ENCODE data around the gene ZNF619. TPM values are rescaled to one million over a fixed set of nuclear protein-coding genes. Genes with fewer than 3 reads are reported as not detected.

ZNF619 gene
- total and polyA plus RNA-seq, 2 donors (not counting 1 experiment from before 2014, with no cell fraction given) = 4.2 to 9.6 TPM

GRCh38 chr3:40445062-40445461 is 31.9 kb upstream of the ZNF619 start:
- no peak for DNase-seq (ENCODE audit: low read depth in 2 of 2)
- no peaks in the 10 kb centered on the region for H3K27me3 ChIP-seq (ENCODE audit: control insufficient read depth, insufficient read depth, low read length)
- H3K4me1 ChIP-seq (ENCODE audit: control insufficient read depth, extremely low read depth, insufficient read depth, low read length) = no peaks in the 10 kb centered on the region
- no peaks in the 10 kb centered on the region for H3K79me2 ChIP-seq (ENCODE audit: control insufficient read depth, insufficient read depth, low read length)
- H4K20me1 ChIP-seq (ENCODE audit: control insufficient read depth, extremely low read depth, insufficient read depth, low read length) = no peaks in the 10 kb centered on the region
- no peak overlapping the region for H3K27ac ChIP-seq (ENCODE audit: insufficient read depth, low read length)
- H3K4me2 ChIP-seq (ENCODE audit: extremely low read depth, insufficient read depth, low read length) = no peak overlapping the region
- no peak overlapping the region for H2AFZ ChIP-seq (ENCODE audit: low read length)
- no peak overlapping the region for H3K4me3 ChIP-seq (replicated peaks in 1 of 4; ENCODE audit: control extremely low read depth in 1 of 4, insufficient read depth in 1 of 4, low read depth in 3 of 4, low read length in 4 of 4)
- TF ChIP-seq CTCF (conservative IDR thresholded peaks at IDR 0.05 in 1 of 2, IDR thresholded peaks at IDR 0.05 in 1 of 2; ENCODE audit: low read depth in 1 of 2, low read length in 2 of 2) (no peak), EZH2 (IDR thresholded peaks at IDR 0.05; ENCODE audit: low read length, missing control alignments) (no peak)
- no peaks in the 10 kb centered on the region for H3K9me3 ChIP-seq (ENCODE audit: control insufficient read depth, insufficient read depth, low read depth, low read length)
- H3K9ac ChIP-seq (ENCODE audit: insufficient read depth, low read length) = no peak overlapping the region
- H3K36me3 ChIP-seq (ENCODE audit: control insufficient read depth, insufficient read depth, low read length) = no peaks in the 10 kb centered on the region

GRCh38 chr3:40445880-40446279 is 31.0 kb upstream of the ZNF619 start:
- Histone ChIP-seq H3K79me2 (ENCODE audit: control insufficient read depth, insufficient read depth, low read length) (no peaks in the 10 kb centered on the region), H4K20me1 (ENCODE audit: control insufficient read depth, extremely low read depth, insufficient read depth, low read length) (no peaks in the 10 kb centered on the region), H3K4me1 (ENCODE audit: control insufficient read depth, extremely low read depth, insufficient read depth, low read length) (no peaks in the 10 kb centered on the region), H3K27me3 (ENCODE audit: control insufficient read depth, insufficient read depth, low read length) (no peaks in the 10 kb centered on the region), H3K4me2 (ENCODE audit: extremely low read depth, insufficient read depth, low read length) (no peak overlapping the region), H3K9me3 (ENCODE audit: control insufficient read depth, insufficient read depth, low read depth, low read length) (no peaks in the 10 kb centered on the region), H3K36me3 (ENCODE audit: control insufficient read depth, insufficient read depth, low read length) (no peaks in the 10 kb centered on the region), H2AFZ (ENCODE audit: low read length) (no peak overlapping the region), H3K27ac (ENCODE audit: insufficient read depth, low read length) (no peak overlapping the region), H3K9ac (ENCODE audit: insufficient read depth, low read length) (no peak overlapping the region), H3K4me3 (replicated peaks in 1 of 4; ENCODE audit: control extremely low read depth in 1 of 4, insufficient read depth in 1 of 4, low read depth in 3 of 4, low read length in 4 of 4) (no peak overlapping the region)
- TF ChIP-seq CTCF (conservative IDR thresholded peaks at IDR 0.05 in 1 of 2, IDR thresholded peaks at IDR 0.05 in 1 of 2; ENCODE audit: low read depth in 1 of 2, low read length in 2 of 2) = no peak
- TF ChIP-seq EZH2 (IDR thresholded peaks at IDR 0.05; ENCODE audit: low read length, missing control alignments) = no peak
- no peak for DNase-seq (ENCODE audit: low read depth in 2 of 2)

- H3K36me3 ChIP-seq (ENCODE audit: control insufficient read depth, insufficient read depth, low read length) = no peaks in the 10 kb centered on the region
- no peak overlapping the region for H3K4me3 ChIP-seq (replicated peaks in 1 of 4; ENCODE audit: control extremely low read depth in 1 of 4, insufficient read depth in 1 of 4, low read depth in 3 of 4, low read length in 4 of 4)
- no peaks in the 10 kb centered on the region for H3K79me2 ChIP-seq (ENCODE audit: control insufficient read depth, insufficient read depth, low read length)
- no peaks in the 10 kb centered on the region for H3K9me3 ChIP-seq (ENCODE audit: control insufficient read depth, insufficient read depth, low read depth, low read length)
- H3K9ac ChIP-seq (ENCODE audit: insufficient read depth, low read length) = no peak overlapping the region
- no peak overlapping the region for H3K4me2 ChIP-seq (ENCODE audit: extremely low read depth, insufficient read depth, low read length)
- H4K20me1 ChIP-seq (ENCODE audit: control insufficient read depth, extremely low read depth, insufficient read depth, low read length) = no peaks in the 10 kb centered on the region
- no peak overlapping the region for H3K27ac ChIP-seq (ENCODE audit: insufficient read depth, low read length)
- no peak overlapping the region for H2AFZ ChIP-seq (ENCODE audit: low read length)
- no peaks in the 10 kb centered on the region for H3K4me1 ChIP-seq (ENCODE audit: control insufficient read depth, extremely low read depth, insufficient read depth, low read length)
- no peak for TF ChIP-seq CTCF (conservative IDR thresholded peaks at IDR 0.05 in 1 of 2, IDR thresholded peaks at IDR 0.05 in 1 of 2; ENCODE audit: low read depth in 1 of 2, low read length in 2 of 2)
- no peak for TF ChIP-seq EZH2 (IDR thresholded peaks at IDR 0.05; ENCODE audit: low read length, missing control alignments)
- no peak for DNase-seq (ENCODE audit: low read depth in 2 of 2)
- no peaks in the 10 kb centered on the region for H3K27me3 ChIP-seq (ENCODE audit: control insufficient read depth, insufficient read depth, low read length)
Observed at GRCh38 chr3:40450438-40450837, 26.5 kb upstream of the ZNF619 start.
